Aorta (tissue), 5 donors: ENCODE measurements around the gene AMPD3. TPM values are rescaled to one million over a fixed set of nuclear protein-coding genes. Genes with fewer than 3 reads are reported as not detected.

Source experiments
- ATAC-seq: fragments of 200-7000 bp; cut with Tn5 transposase; one replicate; pipeline ENCODE4 v1.9.1; 2022; ENCODE audit warnings: moderate library complexity; ENCODE audit not compliant: low FRiP score
- DNase-seq, 2 donors: peaks; one replicate each; pipeline ENCODE4 v3.0.0-alpha.2; 2020
- H3K27ac ChIP-seq, 2 donors: one replicate each; pipeline ENCODE4 v1.5.1; 2013; ENCODE audit warnings: low read length in 2 of 2, mild to moderate bottlenecking in 2 of 2, moderate library complexity in 2 of 2, control low read depth in 1 of 2, inconsistent platforms in 1 of 2, low read depth in 1 of 2
- H3K27me3 ChIP-seq, 2 donors: one replicate each; pipeline ENCODE4 v1.6.1; 2013; ENCODE audit warnings: control low read depth in 1 of 2, low read length in 1 of 2, mild to moderate bottlenecking in 1 of 2, moderate library complexity in 1 of 2; ENCODE audit not compliant: insufficient read depth in 2 of 2, control insufficient read depth in 1 of 2
- H3K36me3 ChIP-seq, 2 donors: one replicate each; pipeline ENCODE4 v1.6.1; 2013; ENCODE audit warnings: control low read depth in 1 of 2, low read length in 1 of 2, mild to moderate bottlenecking in 1 of 2; ENCODE audit not compliant: insufficient read depth in 2 of 2, control insufficient read depth in 1 of 2
- H3K4me1 ChIP-seq, 2 donors: one replicate each; pipeline ENCODE4 v1.6.1; 2013; ENCODE audit warnings: low read length in 2 of 2, control low read depth in 1 of 2, mild to moderate bottlenecking in 1 of 2, moderate library complexity in 1 of 2; ENCODE audit not compliant: insufficient read depth in 2 of 2, control insufficient read depth in 1 of 2
- H3K4me3 ChIP-seq, 2 donors: one replicate each; pipeline ENCODE4 v1.5.1; 2013; ENCODE audit warnings: low read length in 2 of 2, control low read depth in 1 of 2, mild to moderate bottlenecking in 1 of 2
- H3K9me3 ChIP-seq: one replicate; pipeline ENCODE4 v1.6.1; 2013; ENCODE audit warnings: mild to moderate bottlenecking, low read length; ENCODE audit not compliant: control insufficient read depth
- WGBS, 2 donors: extraction: QIAGEN DNeasy Blood & Tissue Kit; methylation state at CpG; one replicate each; pipeline ENCODE4 v1.1.7; 2013; 5-methylcytosine and 5-hydroxymethylcytosine counted together
- intact Hi-C, 2 donors: fragments of 100-400 bp; cut with DNase I; formaldehyde crosslinking; loops; one replicate each; pipeline versions ENCODE4 v1.14.2 to v1.15.0; 2022
- polyA plus RNA-seq, 2 donors: library from polyadenylated mRNA; stranded (reverse); fragments of 200-250 nt; gene quantifications; one replicate each; pipeline ENCODE4 v1.2.3, GENCODE V29; 2013
- total RNA-seq, 2 donors: library from RNA; stranded (reverse); fragmentation: NEBNext Ultra II Directional; extraction: Animal tissue kit (Norgen Biotek cat#: 25700); gene quantifications; one replicate each; pipeline ENCODE4 v1.2.1, GENCODE V29; 2021
- donor health status: healthy with polysubstance abuse.
- donor health status: Bipolar disorder and iron deficiency.
- donor health status: DM: no; HTN: no; CAD: no.
- donor health status: DM: no; HTN: no; CAD: no.
- donor health status: DM: yes; HTN: yes; CAD: no.

AMPD3 gene
- total and polyA plus RNA-seq, 4 donors = 2.5 to 16.9 (median 5.8) TPM

- intact Hi-C loops = no loop called here
- DNase-seq = no peak
- no peak overlapping the region for H3K4me3 ChIP-seq
- H3K27ac ChIP-seq = no peak overlapping the region
- H3K36me3 ChIP-seq = no peaks in the 10 kb centered on the region
- no peak for ATAC-seq
- peaks cover 0 to 14% of the 10 kb centered on the region in 2 donors for H3K4me1 ChIP-seq
- no peaks in the 10 kb centered on the region for H3K9me3 ChIP-seq
- H3K27me3 ChIP-seq = no peaks in the 10 kb centered on the region
- WGBS, 2 donors = 3 to 9% methylated on average over 1 of the region's 1 CpG
Measured at GRCh38 chr11:10538924-10539323, 83.9 kb downstream of the AMPD3 start.

- Histone ChIP-seq H3K36me3 (no peaks in the 10 kb centered on the region), H3K4me1 (peaks cover 0 to 14% of the 10 kb centered on the region in 2 donors), H3K27me3 (no peaks in the 10 kb centered on the region), H3K27ac (no peak overlapping the region), H3K4me3 (no peak overlapping the region), H3K9me3 (no peaks in the 10 kb centered on the region)
- ATAC-seq = no peak
- intact Hi-C loops = no loop called here
- no peak for DNase-seq
Measured at GRCh38 chr11:10539339-10539738, 84.3 kb downstream of the AMPD3 start.

GRCh38 chr11:10540546-10540914, 85.5 kb downstream of the AMPD3 start:
- intact Hi-C loops = no loop called here
- H3K9me3 ChIP-seq = no peaks in the 10 kb centered on the region
- WGBS, 2 donors = 0% methylated on average over 25 of the region's 25 CpGs
- H3K4me3 ChIP-seq = peak overlapping the region; percentile 84 to 93
- DNase-seq (no peak), ATAC-seq (peak; percentile 69)
- peak overlapping the region; percentile 57 to 92 for H3K27ac ChIP-seq
- H3K27me3 ChIP-seq = no peaks in the 10 kb centered on the region
- H3K36me3 ChIP-seq = no peaks in the 10 kb centered on the region
- H3K4me1 ChIP-seq = peaks cover 0 to 14% of the 10 kb centered on the region in 2 donors

DNA sequence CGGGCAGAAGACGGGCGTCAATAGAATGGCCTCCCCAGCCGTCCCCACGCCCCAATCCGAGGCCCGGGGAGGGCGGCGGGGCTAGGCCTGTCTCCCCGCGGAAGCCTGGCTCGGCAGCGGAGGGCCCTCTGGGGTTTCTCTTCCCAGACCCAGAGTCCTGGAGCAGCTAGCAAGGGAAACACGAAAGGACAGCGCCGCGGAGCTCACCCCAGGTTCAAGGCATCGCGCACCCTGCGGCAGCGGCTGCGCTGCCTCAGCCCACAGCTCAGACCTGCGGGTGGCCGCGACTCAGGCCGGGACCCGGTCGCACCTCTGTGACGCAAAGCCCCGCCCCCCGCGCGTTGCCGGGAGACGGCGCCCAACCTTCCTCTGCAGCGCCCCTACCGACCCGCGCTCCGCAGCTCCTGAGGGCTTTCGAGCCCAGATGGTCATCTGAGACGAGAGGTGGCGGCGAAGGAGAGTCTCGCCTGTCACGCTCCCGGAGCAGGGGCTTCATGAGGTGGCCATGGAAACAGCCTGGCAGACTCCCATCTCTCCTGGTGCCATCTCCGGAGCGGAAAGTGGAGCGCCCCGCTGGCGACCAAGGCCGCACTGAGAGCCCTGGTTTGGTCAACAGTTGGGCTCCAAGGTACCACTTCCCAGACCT, 86.0 kb downstream of the AMPD3 start, which contains the start of gene RNF141:
Gene RNF141 (minus strand): TSS at position 273 of the 646 bp plus-strand sequence. CDS start 7,029 bp downstream, outside the sequence.
- intact Hi-C loops = no loop called here
- Histone ChIP-seq H3K4me3 (peak within 1 kb of the TSS; percentile 84 to 93), H3K36me3 (no peaks in the 10 kb centered on the region), H3K27ac (peak within 1 kb of the TSS; percentile 57 to 92), H3K9me3 (no peaks in the 10 kb centered on the region), H3K27me3 (no peaks in the 10 kb centered on the region), H3K4me1 (peaks cover 0 to 10% of the 10 kb centered on the region in 2 donors)
- 0% methylated on average over 36 to 54 of the region's 54 CpGs for WGBS, 2 donors
- peak; percentile 100 for ATAC-seq
- DNase-seq = peak; percentile 97 to 99

- H3K4me1 ChIP-seq = peaks cover 0 to 8% of the 10 kb centered on the region in 2 donors
- WGBS, 2 donors = 57 to 68% methylated on average over 5 of the region's 5 CpGs
- DNase-seq (no peak), ATAC-seq (no peak)
- no peak overlapping the region for H3K4me3 ChIP-seq
- intact Hi-C loops = no loop called here
- no peak overlapping the region for H3K27ac ChIP-seq
- H3K36me3 ChIP-seq = no peaks in the 10 kb centered on the region
- no peaks in the 10 kb centered on the region for H3K27me3 ChIP-seq
- no peaks in the 10 kb centered on the region for H3K9me3 ChIP-seq
Measured at GRCh38 chr11:10541561-10541930, 86.5 kb downstream of the AMPD3 start.

DNA sequence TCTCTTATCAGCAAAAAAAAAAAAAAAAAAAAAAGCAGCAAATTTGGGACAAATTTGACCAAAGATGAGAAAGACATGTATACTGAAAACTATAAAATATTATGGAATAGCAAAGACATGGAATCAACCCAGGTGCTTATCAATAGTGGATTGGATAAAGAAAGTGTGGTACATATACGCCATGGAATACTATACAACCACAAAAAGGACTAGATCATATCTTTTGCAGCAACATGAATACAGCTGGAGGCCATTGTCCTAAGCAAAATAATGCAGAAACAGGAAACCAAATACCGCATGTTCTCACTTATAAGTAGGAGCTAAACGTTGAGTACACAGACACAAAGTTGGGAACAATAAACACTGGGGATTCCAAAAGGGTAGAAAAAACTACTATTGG, 87.7 kb downstream of the AMPD3 start:
- Histone ChIP-seq H3K4me3 (no peak overlapping the region), H3K4me1 (peaks cover 0 to 5% of the 10 kb centered on the region in 2 donors), H3K9me3 (no peaks in the 10 kb centered on the region), H3K27ac (no peak overlapping the region), H3K27me3 (no peaks in the 10 kb centered on the region), H3K36me3 (no peaks in the 10 kb centered on the region)
- ATAC-seq (no peak), DNase-seq (no peak)
- WGBS, 2 donors = 95% methylated on average over 3 of the region's 3 CpGs
- intact Hi-C loops = no loop called here

- intact Hi-C loops = no loop called here
- WGBS, 2 donors = 95 to 97% methylated on average over 14 of the region's 14 CpGs
- Histone ChIP-seq H3K4me1 (no peaks in the 10 kb centered on the region), H3K36me3 (no peaks in the 10 kb centered on the region), H3K4me3 (no peak overlapping the region), H3K9me3 (no peaks in the 10 kb centered on the region), H3K27ac (no peak overlapping the region), H3K27me3 (no peaks in the 10 kb centered on the region)
- peak in 1 of 2 donors; percentile 29 for DNase-seq
- ATAC-seq = no peak
Measured at GRCh38 chr11:10543782-10544181, 88.7 kb downstream of the AMPD3 start.

DNA sequence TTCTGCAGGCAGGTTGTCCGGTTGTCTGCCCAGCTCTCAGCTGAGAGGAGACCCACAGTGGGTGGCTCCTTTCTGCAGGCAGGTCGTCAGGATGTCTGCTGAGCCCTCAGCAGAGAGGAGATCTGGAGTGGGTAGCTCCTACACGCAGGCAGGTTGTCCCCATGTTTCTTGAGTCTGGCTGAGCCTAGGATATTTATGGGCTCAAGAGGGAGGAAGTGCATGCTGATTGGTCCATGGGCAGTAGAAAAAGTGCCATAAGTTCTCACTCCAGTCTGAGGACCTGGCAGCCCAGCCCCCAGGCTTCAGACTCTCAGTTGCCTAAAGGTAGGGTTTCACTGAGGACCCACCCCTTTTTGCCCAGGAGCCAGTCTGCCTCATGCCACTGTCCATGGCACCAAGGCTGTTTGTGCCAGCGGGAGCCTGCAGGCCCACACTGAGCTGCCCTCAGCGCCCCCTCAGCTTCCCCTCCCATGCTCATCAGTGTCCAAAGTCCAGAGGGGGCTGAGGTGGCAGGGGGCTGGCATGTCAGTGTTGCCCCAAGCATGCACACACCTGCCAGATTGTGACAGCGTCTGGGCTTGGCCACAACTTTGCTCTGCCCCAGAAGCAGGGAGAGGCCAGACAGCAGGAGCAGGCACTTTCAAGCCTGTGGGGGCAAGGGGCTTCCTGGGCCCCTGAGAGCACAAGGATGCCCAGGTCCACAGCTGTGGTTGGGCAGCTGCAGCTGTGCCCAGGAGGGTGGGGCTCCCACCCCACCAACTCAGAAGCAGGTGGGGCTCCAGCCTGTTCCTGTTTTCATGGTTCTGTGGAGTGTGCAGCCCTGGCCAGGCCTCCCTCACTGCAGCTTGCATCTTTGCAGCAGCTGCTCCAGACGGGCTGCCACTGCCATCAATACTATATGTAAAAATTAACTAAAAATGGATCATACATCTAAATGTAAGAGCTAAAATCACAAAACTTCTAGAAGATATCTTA, 89.7 kb downstream of the AMPD3 start:
- no peaks in the 10 kb centered on the region for H3K36me3 ChIP-seq
- intact Hi-C loops = no loop called here
- no peak overlapping the region for H3K4me3 ChIP-seq
- no peaks in the 10 kb centered on the region for H3K9me3 ChIP-seq
- peak in 1 of 2 donors; percentile 34 for DNase-seq
- H3K27me3 ChIP-seq = no peaks in the 10 kb centered on the region
- no peak overlapping the region for H3K27ac ChIP-seq
- ATAC-seq = no peak
- no peaks in the 10 kb centered on the region for H3K4me1 ChIP-seq
- 91 to 93% methylated on average over 7 of the region's 7 CpGs for WGBS, 2 donors
